Activated naive CD4-positive, alpha-beta T cell treated with anti-CD3 and anti-CD28 coated beads, Interleukin-2, amount 10 ng/mL, durations not matched to agents 5 hours and 36 hours (primary cell): ENCODE measurements around the gene RNF7. TPM values are rescaled to one million over a fixed set of nuclear protein-coding genes. Genes with fewer than 3 reads are reported as not detected.

ENCODE experiments used
- total RNA-seq, 2 experiments: library from RNA; stranded (reverse); gene quantifications; one replicate each; pipeline ENCODE4 v1.2.3, GENCODE V29; 2021

RNF7 gene
- total RNA-seq = 10 to 100 TPM; 50.4 to 60.0 TPM

DNA sequence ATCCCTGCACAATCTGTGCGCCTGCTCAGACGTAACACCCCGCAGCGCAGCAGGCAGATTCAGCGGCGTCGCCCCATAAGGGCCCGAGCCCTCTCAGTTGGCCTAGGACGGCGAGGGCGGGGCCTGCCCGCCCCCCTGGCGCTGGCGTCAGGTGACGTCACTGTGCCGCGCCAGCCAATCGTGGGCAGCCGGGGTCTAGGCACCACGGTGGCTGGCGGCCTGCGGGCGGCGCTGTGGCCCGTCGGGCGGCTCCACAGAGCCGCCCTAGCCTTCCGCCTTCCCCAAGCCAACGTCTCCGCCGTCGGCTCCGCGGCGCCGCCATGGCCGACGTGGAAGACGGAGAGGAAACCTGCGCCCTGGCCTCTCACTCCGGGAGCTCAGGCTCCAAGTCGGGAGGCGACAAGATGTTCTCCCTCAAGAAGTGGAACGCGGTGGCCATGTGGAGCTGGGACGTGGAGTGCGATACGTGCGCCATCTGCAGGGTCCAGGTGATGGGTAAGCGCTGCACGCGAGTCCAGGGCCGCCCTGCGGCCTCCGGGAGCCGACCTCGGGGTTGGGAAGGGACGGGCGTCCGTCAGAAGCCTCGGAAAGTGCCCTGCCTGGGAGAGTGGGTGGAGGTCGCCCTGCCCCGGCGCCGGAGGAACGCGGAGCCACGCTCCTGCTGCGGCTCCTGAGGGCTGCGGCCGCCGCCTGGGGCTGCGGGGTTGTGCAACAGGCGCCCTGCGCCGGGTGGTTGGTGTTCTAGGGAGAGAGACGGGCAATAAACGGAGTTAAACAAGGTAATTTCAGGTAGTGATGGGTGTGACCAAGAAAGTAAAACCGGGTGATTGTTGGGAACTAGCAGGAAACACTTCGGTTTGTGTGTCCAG lies at the start of gene RNF7:
RNF7 (plus strand) TSS at position 277 of the 869 bp plus-strand sequence; CDS start at position 321, 44 bp downstream.

DNA sequence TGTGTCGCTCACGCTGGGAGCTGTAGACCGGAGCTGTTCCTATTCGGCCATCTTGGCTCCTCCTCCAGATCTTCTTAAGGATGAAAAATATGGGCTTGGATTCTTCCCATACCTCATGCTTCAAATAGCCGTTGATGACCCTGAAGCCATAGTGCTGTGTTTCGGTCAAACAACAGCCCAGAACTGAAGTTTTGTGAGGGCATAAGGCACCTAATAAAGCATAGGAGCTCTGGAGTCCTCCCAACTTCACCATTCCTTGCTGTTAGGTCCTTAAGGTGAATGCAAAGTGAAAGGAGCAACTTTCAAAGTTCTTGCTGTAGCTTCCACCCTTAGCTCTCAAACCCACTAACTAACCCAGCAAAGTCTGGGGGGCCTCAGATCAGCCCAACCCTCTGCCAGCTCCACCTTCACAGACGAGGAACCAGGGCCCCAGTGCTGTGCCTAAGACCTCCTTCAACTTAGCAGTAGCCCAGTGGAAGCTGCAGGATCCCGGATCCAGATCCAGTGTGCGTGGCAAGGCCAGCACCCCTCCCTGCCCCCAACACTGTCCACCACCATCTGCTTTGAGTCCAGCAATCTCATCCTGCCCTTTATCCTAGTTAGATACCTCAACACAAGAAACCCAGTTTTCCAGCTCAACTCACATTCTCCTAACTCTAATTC lies 25.1 kb downstream of the RNF7 start, which contains the start of gene GRK7:
GRK7 (plus strand) TSS at position 321 of the 663 bp plus-strand sequence. CDS start 14,877 bp downstream, outside the sequence.

Other genes starting within 250 kb of the RNF7 start
- gene GRK7, start 25.1 kb downstream of the RNF7 start, total RNA-seq = not detected
- gene ATP1B3, start 138.3 kb downstream of the RNF7 start, total RNA-seq = 10 to 100 TPM; 75.7 to 76.7 TPM